KMS-11 (cell line): ENCODE measurements around the gene LCE1C.

Experiments used
- H2AFZ ChIP-seq: fragments of 200-600 bp; sonication (generic); 2 replicates; pipeline ENCODE4 v1.6.1; 2016; ENCODE audit warnings: antibody characterized with exemption, mixed run types, low read depth
- H3K27ac ChIP-seq: fragments of 200-600 bp; sonication (generic); 2 replicates; pipeline ENCODE4 v1.6.1; 2016; ENCODE audit warnings: mild to moderate bottlenecking, mixed run types
- H3K27me3 ChIP-seq: fragments of 200-600 bp; sonication (generic); 2 replicates; pipeline ENCODE4 v1.6.1; 2017; ENCODE audit warnings: mild to moderate bottlenecking, low read depth, mixed run types, moderate library complexity; ENCODE audit not compliant: insufficient read depth
- H3K36me3 ChIP-seq: fragments of 200-600 bp; sonication (generic); 2 replicates; pipeline ENCODE4 v1.6.1; 2017; ENCODE audit warnings: mild to moderate bottlenecking, mixed run types; ENCODE audit not compliant: insufficient read depth
- H3K4me1 ChIP-seq: fragments of 200-600 bp; sonication (generic); 2 replicates; pipeline ENCODE4 v1.6.1; 2016; ENCODE audit warnings: mild to moderate bottlenecking, low read depth, mixed run types; ENCODE audit not compliant: poor library complexity, severe bottlenecking
- H3K4me2 ChIP-seq: fragments of 200-600 bp; sonication (generic); 2 replicates; pipeline ENCODE4 v1.7.0; 2016; ENCODE audit warnings: mild to moderate bottlenecking, mixed run types
- H3K4me3 ChIP-seq: fragments of 200-600 bp; sonication (generic); IDR thresholded peaks from 2 replicates; pipeline ENCODE4 v1.6.1; 2017; ENCODE audit warnings: low read depth, low read length, mixed read lengths; ENCODE audit not compliant: insufficient read depth
- H3K79me2 ChIP-seq: fragments of 200-600 bp; sonication (generic); 2 replicates; pipeline ENCODE4 v1.6.1; 2016; ENCODE audit warnings: low read depth, mixed run types; ENCODE audit not compliant: insufficient read depth
- H3K9ac ChIP-seq: fragments of 200-600 bp; sonication (generic); 2 replicates; pipeline ENCODE4 v1.6.1; 2016; ENCODE audit warnings: mild to moderate bottlenecking, mixed run types
- H4K20me1 ChIP-seq: fragments of 200-600 bp; sonication (generic); 2 replicates; pipeline ENCODE4 v1.6.1; 2016; ENCODE audit warnings: mild to moderate bottlenecking, mixed run types; ENCODE audit not compliant: insufficient read depth
- CTCF ChIP-seq: fragments of 200-600 bp; sonication (generic); conservative IDR thresholded peaks from 2 replicates; pipeline ENCODE4 v1.6.1; 2017; ENCODE audit warnings: low read depth, mild to moderate bottlenecking, antibody characterized with exemption, low read length, moderate library complexity, mixed read lengths

Gene LCE1C

GRCh38 chr1:152783095-152783494 lies 23.4 kb downstream of the LCE1C start:
- Histone ChIP-seq H3K27ac (no peak overlapping the region), H3K36me3 (no peaks in the 10 kb centered on the region), H4K20me1 (no peaks in the 10 kb centered on the region), H3K79me2 (no peaks in the 10 kb centered on the region), H3K4me1 (no peaks in the 10 kb centered on the region), H3K4me2 (no peak overlapping the region), H3K9ac (no peak overlapping the region), H2AFZ (no peak overlapping the region), H3K4me3 (no peak overlapping the region), H3K27me3 (no peaks in the 10 kb centered on the region)
- TF ChIP-seq CTCF: no peak

DNA sequence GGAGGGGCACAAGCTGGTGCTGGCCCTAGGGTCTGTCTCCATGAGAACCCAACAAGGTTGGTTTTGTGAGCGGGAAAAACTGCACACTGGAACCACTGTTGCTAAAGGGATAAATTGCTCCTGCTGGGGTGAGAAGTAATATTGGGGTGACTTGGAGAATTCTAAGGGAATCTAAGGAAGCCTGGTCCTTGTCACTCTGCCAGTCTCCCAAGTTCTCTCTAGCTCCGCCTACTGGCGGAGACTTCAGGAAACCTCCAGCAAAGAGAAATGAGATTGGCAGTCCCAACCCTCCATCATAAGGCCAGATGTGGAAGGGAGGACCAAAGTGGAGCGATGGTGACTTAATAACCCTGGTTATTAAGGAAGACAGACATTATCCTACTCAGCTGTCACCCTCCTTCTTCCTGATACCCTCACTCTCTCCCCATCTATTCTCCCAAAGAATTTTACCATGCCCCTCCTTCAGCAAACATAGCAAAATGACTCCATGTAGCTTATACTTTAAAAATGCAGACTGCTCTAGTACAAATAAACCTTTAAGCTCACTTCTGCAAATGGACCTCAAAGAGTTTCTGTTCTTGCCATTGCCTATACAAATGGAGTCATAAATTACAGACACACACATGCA lies 28.8 kb downstream of the LCE1C start:
- Histone ChIP-seq H3K4me2 (no peak overlapping the region), H3K9ac (no peak overlapping the region), H3K36me3 (no peaks in the 10 kb centered on the region), H3K4me1 (no peaks in the 10 kb centered on the region), H3K27ac (no peak overlapping the region), H4K20me1 (no peaks in the 10 kb centered on the region), H3K4me3 (no peak overlapping the region), H2AFZ (no peak overlapping the region), H3K79me2 (no peaks in the 10 kb centered on the region), H3K27me3 (no peaks in the 10 kb centered on the region)
- TF ChIP-seq CTCF: peak; percentile 73

DNA sequence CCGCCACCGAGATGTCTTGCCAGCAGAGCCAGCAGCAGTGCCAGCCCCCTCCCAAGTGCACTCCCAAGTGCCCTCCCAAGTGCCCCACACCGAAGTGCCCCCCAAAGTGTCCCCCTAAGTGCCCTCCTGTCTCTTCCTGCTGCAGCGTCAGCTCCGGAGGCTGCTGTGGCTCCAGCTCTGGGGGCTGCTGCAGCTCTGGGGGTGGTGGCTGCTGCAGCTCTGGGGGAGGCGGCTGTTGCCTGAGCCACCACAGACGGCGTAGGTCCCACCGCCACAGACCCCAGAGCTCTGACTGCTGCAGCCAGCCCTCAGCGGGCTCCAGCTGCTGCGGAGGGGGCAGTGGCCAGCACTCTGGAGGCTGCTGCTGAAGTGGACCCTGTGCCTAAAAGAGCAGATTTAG lies 30.1 kb downstream of the LCE1C start:
- Histone ChIP-seq H4K20me1 (no peaks in the 10 kb centered on the region), H3K36me3 (no peaks in the 10 kb centered on the region), H3K27me3 (no peaks in the 10 kb centered on the region), H3K9ac (no peak overlapping the region), H3K4me3 (no peak overlapping the region), H3K27ac (no peak overlapping the region), H3K79me2 (no peaks in the 10 kb centered on the region), H3K4me2 (no peak overlapping the region), H3K4me1 (no peaks in the 10 kb centered on the region), H2AFZ (no peak overlapping the region)
- TF ChIP-seq CTCF: no peak

DNA sequence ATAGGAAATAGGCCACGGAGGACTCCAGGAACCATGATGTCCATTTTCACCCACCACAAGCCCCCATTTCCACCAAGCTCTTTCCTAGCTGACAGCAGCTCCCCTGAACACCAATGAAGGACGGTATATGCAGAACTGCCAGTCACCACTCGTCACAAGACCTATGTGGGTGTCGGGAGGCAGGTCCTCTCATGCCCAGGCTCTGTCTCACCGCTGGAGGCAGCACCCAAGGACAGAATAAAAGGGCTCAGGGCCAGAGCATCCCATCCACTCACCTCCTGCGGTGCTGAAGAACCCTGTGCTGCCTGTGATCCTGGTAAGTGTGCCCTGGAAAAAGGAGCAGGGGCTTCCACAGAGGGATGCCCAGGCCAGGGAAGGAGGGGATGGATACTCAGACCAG lies 31.6 kb downstream of the LCE1C start, which contains the start of gene LCE1F:
Gene LCE1F, plus strand, starts transcription at position 266 of the 400 bp plus-strand sequence. CDS start 1,232 bp downstream, outside the sequence.
- Histone ChIP-seq H3K4me3 (no peak within 1 kb of the TSS), H3K79me2 (no peaks in the 10 kb centered on the region), H2AFZ (no peak within 1 kb of the TSS), H4K20me1 (no peaks in the 10 kb centered on the region), H3K27me3 (no peaks in the 10 kb centered on the region), H3K9ac (no peak within 1 kb of the TSS), H3K4me2 (no peak within 1 kb of the TSS), H3K36me3 (no peaks in the 10 kb centered on the region), H3K27ac (no peak within 1 kb of the TSS), H3K4me1 (no peaks in the 10 kb centered on the region)
- TF ChIP-seq CTCF: no peak
